CD1c-positive myeloid dendritic cell (primary cell): Measurements from ENCODE around the gene CUL5.

Experiments used
- DNase-seq: peaks from one replicate; pipeline ENCODE4 v3.0.0-alpha.2; 2016; ENCODE audit errors: extremely low spot score

Gene CUL5

DNA sequence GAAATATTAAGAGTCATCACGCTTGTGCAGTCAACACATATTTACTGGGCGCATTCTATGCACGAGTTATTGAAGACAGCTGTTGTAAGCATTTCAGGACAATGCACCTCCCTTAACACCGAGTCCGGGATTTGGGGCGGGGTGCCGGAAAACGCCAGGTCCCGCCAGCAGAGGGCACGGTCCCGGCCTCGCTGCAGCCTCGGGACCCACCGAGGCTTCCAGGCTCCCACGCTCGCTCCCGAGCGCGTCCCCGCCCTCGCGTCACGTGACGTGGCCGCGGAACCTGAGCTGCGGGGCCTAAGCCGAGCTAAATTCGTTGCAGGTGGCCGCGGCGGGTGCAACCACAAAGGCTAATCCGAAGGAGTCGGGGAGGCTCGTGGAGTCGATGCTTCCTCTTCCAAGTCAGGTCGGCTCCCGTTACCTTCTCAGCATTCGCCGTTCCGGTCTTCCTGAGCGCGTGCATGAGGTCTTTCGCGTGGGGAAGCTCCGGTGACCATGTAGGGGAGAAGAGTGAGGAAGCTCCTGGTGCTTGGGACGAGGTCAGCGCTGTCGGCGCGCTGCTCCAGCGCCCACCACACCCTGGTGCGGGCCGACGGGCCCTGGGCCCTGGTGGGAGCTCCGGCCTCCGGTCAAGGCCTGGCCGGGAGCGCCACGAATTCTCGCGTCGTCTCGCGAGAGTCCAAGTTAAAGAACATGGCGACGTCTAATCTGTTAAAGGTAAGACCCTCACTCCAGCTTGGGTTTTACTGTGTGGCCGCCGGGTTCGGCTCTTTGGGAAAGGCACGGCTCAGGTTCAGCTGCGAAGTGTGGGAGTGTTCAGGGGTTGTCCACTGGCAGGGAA lies at the start of gene CUL5:
Gene CUL5 (plus strand): TSS at position 243 of the 841 bp plus-strand sequence. CDS start 451 bp downstream, at position 694.
- DNase-seq, result peak; percentile 96

GRCh38 chr11:107961480-107961879 lies 47.2 kb upstream of the CUL5 start:
- DNase-seq, result no peak

GRCh38 chr11:107962181-107962580 lies 46.5 kb upstream of the CUL5 start:
- no peak for DNase-seq

GRCh38 chr11:107963091-107963490 lies 45.6 kb upstream of the CUL5 start:
- DNase-seq, result no peak

DNA sequence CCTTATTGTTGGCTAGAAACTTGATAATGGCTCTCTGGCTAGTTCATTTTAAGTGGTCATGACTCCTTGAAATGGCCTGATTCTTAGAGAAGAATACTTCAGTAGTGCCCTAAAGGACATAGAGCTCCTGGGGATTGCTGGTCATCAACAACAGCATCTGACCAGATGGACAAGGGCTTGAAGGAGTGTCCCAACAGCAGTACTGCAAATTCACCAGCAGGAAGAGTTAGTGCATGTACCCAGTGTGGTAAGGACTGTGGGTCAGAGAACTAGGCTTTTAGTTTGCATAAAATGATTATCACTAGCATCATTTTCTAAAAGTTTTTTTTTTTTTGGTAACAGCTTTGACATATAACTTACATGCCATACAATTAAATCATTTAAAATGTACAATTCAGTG lies 39.5 kb upstream of the CUL5 start:
- DNase-seq, result no peak

DNA sequence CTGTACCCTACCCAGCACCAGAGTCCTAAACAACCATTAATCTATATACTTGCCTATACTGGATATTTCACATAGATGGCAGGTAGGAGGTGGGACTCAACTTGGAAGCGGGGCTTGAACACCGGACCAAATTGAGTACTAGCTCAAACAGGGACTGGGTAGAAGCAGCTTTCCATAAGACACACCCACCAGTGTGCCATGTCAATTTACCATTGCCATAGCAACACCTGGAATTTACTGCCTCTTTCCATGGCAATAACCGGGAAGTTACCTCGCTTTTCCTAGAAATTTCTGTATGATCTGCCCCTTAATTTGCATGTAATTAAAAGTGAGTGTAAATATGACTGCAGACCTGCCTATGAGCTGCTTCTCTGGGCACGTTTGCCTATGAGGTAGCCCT lies 38.6 kb upstream of the CUL5 start:
- no peak for DNase-seq

DNA sequence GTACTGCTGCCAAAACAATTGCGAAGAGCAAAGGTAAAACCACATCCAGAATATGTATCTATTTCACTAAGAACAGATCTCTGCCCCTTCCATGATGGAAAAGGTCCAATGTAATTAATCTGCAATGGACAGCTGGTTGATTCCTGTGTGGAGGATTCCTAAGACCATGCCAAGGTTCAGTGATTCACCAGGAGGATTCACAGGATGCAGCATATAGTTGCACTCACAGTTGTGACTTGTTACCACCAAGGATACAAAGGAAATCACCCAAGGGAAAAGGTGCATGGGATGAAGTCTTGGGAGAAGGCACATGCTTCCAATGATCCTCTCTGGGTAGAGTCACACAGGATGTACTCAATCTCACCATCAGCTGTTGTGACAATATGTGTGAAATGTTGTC lies 35.1 kb upstream of the CUL5 start:
- DNase-seq, result no peak

DNA sequence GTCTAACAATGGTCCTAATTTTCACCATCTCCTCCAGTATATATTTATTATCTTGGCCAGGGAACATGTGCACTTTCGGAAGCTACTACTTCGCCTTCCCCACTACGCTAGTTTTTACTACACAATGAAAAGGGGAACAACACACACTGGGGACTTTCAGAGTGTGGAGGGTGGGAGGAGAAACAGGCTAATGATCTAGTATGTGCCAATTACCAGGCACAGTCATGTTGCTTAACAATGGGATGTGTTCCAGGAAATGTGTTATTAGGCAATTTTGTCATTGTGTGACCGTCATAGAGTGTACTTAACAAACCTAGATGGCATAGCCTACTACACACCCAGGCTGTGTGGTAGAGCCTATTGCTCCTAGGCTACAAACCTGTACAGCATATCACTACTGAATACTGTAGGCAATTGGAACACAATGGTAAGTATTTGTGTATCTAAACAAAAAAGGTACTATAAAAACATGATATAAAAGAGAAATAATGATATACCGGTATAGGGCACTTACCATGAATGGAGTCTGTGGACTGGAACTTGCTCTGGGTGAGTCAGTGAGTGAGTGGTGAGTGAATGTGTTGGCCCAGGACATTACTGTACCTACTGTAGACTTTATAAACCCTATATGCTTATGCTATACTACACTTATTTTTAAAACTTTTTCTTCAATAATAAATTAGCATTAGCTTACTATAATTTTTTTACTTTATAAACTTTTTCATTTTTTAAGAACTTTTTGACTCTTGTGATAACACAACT lies 20.1 kb upstream of the CUL5 start:
- peak; percentile 92 for DNase-seq

DNA sequence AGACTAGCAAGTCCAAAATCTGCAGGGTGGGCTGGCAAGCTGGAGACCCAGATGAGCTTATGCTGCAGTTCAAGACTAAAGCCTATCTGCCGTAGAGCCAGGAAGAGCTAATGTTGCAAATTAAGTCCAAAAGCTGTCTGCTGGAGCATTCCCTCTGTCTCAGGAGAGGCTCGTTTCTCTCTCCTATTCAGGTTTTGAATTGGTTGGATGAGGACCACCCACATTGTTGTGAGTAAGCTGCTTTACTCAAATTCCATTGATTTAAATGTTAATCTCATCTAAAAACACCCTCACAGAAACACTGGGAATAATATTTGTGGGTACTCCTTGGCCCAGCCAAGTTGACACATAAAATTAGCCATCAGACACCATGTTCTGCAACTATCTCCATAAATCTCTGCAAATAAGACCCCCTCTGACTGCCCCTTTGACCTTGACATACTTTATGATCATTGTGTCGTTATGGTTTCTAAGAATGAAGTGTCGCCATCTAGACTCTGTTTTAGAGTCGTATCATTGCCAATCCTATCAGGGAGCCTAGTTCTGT lies 16.8 kb upstream of the CUL5 start:
- DNase-seq, result no peak

DNA sequence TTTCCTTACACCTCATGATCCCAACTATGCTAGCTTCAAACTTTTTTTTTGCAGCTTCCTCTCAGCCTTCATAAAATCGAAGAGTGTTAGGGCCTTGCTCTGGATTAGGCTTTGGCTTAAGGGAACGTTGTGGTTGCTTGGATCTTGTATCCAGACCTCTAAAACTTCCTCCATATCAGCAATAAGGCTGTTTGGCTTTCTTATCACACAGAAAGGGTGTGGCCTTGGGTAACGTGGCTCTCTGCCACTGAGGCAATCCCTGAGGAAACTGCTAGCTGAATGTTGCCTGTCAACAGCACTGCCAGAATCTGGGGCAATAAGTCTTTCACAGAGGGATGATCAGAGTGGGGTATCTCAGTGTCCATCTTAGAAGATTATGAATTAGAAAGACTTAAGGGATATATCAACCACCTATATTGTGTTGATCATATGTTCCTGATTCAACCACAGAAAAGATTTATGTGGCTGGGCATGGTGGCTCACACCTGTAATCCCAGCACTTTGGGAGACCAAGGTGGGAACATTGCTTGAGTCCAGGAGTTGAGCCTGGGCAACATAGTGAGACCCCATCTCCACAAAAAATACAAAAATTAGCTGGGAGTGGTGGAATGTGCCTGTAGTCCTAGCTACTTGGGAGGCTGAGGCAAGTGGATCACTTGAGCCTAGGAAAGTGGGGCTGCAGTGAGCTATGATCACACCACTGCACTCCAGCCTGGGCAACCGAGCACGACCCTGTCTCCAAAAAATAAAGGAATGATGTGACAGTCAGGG lies 12.5 kb upstream of the CUL5 start:
- no peak for DNase-seq

GRCh38 chr11:107998761-107999160 lies 9.9 kb upstream of the CUL5 start:
- no peak for DNase-seq

- peak; percentile 34 for DNase-seq
Observed at GRCh38 chr11:107999759-108000455, 8.8 kb upstream of the CUL5 start.

DNA sequence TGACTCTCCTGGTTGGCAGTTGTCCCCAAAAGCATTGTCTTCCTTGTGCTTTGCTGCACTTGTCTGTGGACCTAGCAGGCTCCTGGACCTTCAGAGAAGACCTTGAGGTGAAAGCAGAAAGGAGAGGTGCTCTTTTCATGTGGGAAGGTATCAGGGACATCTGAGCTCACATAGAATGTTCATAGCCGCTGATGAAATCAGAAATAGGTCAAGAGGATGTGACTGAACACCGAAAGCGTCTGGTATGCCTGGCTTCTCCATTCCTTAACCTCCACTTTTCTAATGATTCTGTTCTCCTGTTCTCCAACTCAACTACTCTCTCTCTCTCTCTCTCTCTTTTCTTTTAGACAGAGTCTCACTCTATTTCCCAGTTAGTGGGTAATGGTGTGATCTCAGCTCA lies 6.2 kb upstream of the CUL5 start:
- no peak for DNase-seq

GRCh38 chr11:108003623-108004022 lies 5.1 kb upstream of the CUL5 start:
- no peak for DNase-seq

DNA sequence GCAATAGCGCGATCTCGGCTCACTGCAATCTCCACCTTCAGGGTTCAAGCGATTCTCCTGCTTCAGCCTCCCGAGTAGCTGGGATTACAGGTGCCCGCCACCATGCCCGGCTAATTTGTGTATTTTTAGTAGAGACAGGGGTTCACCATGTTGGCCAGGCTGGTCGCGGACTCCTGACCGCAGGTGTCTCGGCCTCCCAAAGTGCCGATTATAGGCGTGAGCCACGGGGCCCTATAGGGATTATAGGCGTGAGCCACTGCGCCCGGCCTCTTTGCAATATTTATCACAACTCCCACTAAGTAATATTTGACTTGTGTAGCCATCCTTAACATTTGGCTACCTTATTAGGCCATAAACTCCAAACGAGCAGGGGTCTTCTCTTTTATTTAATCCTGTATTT lies 879 bp upstream of the CUL5 start:
- no peak for DNase-seq

GRCh38 chr11:108009497-108010370 lies 1.0 kb downstream of the CUL5 start:
- DNase-seq, result peak; percentile 45

DNA sequence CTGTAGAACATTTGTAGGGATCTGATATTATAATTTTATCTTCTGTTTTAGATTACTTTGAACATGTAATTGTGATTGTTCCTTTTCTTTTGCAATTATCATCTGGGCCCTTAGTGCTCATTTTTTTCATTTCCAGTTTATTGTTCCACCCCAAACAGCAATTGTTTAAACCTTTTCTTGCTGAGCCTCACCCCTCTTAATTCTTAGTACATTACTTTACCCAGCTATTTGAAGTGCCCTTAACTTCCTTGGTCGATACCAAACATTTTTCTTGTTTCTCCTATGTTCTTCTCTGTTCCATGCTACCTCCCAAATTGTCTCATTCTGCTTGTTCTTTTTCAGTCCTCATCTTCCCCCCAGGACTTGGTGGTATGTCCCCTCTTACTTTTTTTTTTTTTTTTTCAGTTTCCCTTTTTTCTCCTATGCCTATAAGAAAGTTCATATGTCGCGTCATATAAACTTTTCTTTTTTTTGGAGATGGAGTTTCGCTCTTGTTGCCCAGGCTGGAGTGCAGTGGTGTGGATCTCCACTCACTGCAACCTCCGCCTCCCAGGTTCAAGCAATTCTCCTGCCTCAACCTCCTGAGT lies 3.5 kb downstream of the CUL5 start:
- no peak for DNase-seq

- no peak for DNase-seq
Observed at GRCh38 chr11:108016647-108017046, 7.9 kb downstream of the CUL5 start.

- no peak for DNase-seq
Observed at GRCh38 chr11:108018708-108019107, 10.0 kb downstream of the CUL5 start.
